RWPE1 (cell line): Measurements from ENCODE around the gene HS6ST1.
"Not testable (repeated sequence)": the region's sequence is repeated elsewhere in the genome, so short reads cannot be mapped to it uniquely, and the experiment has no call there.

Experiments
- CTCF ChIA-PET: fragments of 350-600 bp; sonication (Branson Sonifier 250); formaldehyde crosslinking; extraction: SDS; loops from one replicate; lab custom pipeline; 2021; lab: Yijun Ruan, JAX
- POLR2A ChIA-PET: fragments of 400-600 bp; formaldehyde crosslinking; extraction: SDS; loops from one replicate; lab custom pipeline; 2020; ENCODE audit warnings: antibody characterized with exemption; ENCODE audit not compliant: low non-redundant PET; lab: Yijun Ruan, JAX
- DNase-seq: peaks from one replicate; pipeline ENCODE4 v3.0.0; 2012; ENCODE audit warnings: low spot score
- H3K27ac ChIP-seq: fragments of 450-650 bp; 2 replicates; pipeline ENCODE4 v1.5.1; 2017
- CTCF ChIP-seq: fragments of 450-650 bp; conservative IDR thresholded peaks from 2 replicates; pipeline ENCODE4 v1.5.1; 2017; ENCODE audit warnings: low read depth, mild to moderate bottlenecking

HS6ST1 gene

DNA sequence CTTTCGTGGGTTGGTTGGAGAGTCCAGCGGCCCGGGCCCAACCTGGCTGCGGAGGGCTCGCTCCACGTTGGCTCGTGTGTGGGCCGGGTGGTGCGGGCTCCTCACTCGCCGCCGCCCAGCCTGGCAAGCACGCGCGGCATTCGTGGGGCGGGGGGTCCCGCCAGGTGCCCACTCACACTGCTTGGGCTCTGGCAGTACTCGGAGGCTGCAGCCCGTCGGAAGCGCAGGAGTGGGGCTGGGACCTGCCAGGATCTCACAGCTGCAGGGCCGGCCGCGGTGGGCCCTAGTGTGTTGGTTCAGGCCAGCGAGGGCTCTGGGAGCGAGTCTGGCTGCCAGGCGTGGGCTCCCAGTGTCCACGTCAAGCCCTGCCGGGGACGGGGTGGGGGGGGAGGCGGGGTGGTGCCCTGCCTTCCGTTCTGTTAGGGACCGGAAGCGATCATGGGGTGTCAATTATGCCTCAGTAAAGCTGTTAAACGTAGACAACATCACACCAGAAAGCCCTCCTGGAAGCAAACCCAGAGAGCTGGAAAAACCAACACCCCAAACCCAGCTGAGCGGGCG is 1.0 kb upstream of the HS6ST1 start:
- no peak for TF ChIP-seq CTCF
- DNase-seq: no peak
- H3K27ac ChIP-seq: no peak overlapping the region
- ChIA-PET POLR2A (no interaction called here), CTCF (no interaction called here)

GRCh38 chr2:128318245-128318644 is 423 bp downstream of the HS6ST1 start:
- H3K27ac ChIP-seq, DNase-seq, POLR2A ChIA-PET: not testable (repeated sequence)
- CTCF ChIA-PET: interaction anchor here (1.8 kb wide), 1 partner anchor 13 kb away, joined by 10 read pairs; no protein-coding TSS in a partner anchor

GRCh38 chr2:128317899-128318225 is 806 bp downstream of the HS6ST1 start:
- DNase-seq, POLR2A ChIA-PET, H3K27ac ChIP-seq: not testable (repeated sequence)
- CTCF ChIA-PET: interaction anchor here (1.1 to 1.8 kb wide), 2 partner anchors 12 to 17 kb away, joined by 4 to 10 read pairs; no protein-coding TSS in a partner anchor

- ChIA-PET CTCF (interaction anchor here (0.6 to 1.8 kb wide), 4 partner anchors 12 to 1945 kb away, joined by 3 to 10 read pairs (median 4); no protein-coding TSS in a partner anchor), POLR2A (interaction anchor here (0.6 kb wide), 1 partner anchor 272 kb away, joined by 3 read pairs; no protein-coding TSS in a partner anchor)
- TF ChIP-seq CTCF: no peak
- DNase-seq: no peak
- peak overlapping the region; percentile 16; the same call in 1 of the 2 replicates for H3K27ac ChIP-seq
Observed at GRCh38 chr2:128317181-128317898, 1.3 kb downstream of the HS6ST1 start.

DNA sequence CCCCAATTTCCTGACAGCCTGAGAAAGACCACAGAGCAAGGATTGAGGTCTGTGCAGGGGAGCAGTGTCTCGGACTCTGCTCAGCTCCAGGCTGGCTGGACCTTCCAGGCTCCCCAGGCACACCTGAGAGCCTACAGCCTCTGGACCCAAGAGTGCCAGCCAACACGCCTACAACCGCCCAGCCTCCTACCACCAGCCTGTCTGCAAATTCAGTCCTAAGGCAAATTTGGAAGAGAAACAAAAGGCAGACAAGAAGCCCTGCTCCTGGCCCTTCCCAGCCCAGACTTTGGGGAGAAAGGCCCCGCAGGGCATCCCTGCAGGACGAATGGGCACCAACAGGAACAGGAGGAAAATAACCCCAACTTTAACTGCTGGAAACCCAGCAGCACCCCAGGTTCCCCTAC is 1.9 kb downstream of the HS6ST1 start:
- peak overlapping the region; percentile 16; the same call in 1 of the 2 replicates for H3K27ac ChIP-seq
- ChIA-PET POLR2A (interaction anchor here (0.6 kb wide), 1 partner anchor 272 kb away, joined by 3 read pairs; no protein-coding TSS in a partner anchor), CTCF (interaction anchor here (0.6 to 1.8 kb wide), 4 partner anchors 11 to 1946 kb away, joined by 3 to 10 read pairs (median 4); no protein-coding TSS in a partner anchor)
- no peak for TF ChIP-seq CTCF
- no peak for DNase-seq

DNA sequence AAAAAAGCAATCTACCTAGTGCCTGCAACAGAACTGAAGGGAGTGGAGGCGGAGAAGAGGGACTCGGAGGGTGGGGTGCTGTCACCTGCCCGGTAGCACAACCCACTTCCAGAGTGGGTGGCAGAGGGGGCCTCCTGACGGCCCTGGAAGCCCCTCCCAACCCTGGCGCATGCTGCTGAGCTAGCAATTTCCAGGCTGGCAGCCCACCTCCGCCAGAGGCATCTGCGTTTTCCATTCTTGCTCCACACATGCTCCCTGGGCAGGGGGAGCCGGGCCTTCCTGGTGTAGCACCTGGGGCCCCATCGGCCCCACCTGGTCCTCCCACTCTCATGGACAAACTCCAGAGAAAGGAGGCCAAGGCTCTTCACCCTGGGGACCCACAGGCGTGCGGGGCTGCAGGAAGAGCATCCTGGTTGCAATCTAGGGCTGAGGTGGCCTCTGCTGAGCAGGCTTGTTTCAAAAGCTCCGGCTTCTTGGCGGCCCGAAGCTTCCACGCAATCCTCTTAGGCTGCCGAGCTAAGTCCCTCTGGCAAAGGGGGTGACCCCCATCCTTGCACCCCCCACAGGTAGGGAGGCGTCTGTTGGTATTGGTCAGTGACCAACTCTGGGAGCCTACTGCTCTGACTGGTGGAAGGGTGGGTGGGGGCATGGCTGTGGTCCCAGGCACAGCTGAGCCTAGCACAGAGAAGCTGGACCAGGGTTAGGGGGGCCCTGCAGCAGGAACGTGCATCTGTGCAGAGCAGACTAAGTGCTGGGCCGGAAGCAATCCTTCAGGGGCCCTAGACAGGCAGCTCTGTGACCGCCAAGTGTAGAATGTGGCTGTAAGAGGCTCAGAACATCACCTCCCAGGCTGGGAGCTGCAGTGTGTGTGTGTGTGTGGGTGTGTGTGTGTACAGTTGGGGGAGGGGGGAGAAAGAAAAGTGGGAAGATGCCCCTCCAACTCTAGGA is 2.6 kb downstream of the HS6ST1 start:
- CTCF ChIA-PET: interaction anchor here (0.6 to 1.8 kb wide), 3 partner anchors 10 to 431 kb away, joined by 4 to 10 read pairs (median 5); no protein-coding TSS in a partner anchor
- POLR2A ChIA-PET: no interaction called here

More for the DNA sequence above, 2.6 kb downstream of the HS6ST1 start:
- no peak for TF ChIP-seq CTCF
- H3K27ac ChIP-seq: peak overlapping the region; percentile 16; the same call in 1 of the 2 replicates
- DNase-seq: no peak
